Spleen (tissue), 11 donors: ENCODE measurements around the gene UQCR10. TPM values are rescaled to one million over a fixed set of nuclear protein-coding genes. Genes with fewer than 3 reads are reported as not detected.
A peak's percentile ranks its signal among the peaks of the same experiment; 100 is the strongest.

ENCODE experiments used
- DNase-seq: peaks from one replicate; pipeline ENCODE4 v3.0.0-alpha.2; 2020
- H3K27ac ChIP-seq, 8 donors: fragments of 200-600 bp; sonication (generic) in 7 of 8; 1 replicate in 4 of 8; 2 replicates in 4 of 8; pipeline versions ENCODE4 v1.5.0 to v1.8.0; 2016 to 2021; ENCODE audit warnings: inconsistent platforms in 4 of 8, mild to moderate bottlenecking in 4 of 8, moderate library complexity in 1 of 8
- H3K27me3 ChIP-seq, 7 donors: fragments of 200-600 bp; sonication (generic) in 6 of 7; replicated peaks in 1 of 7; 1 replicate in 4 of 7; 2 replicates in 3 of 7; pipeline versions ENCODE4 v1.5.0 to v1.8.0; 2016 to 2021; ENCODE audit warnings: inconsistent platforms in 3 of 7, mild to moderate bottlenecking in 1 of 7
- H3K36me3 ChIP-seq, 6 donors: fragments of 200-600 bp; sonication (generic) in 5 of 6; 1 replicate in 4 of 6; 2 replicates in 2 of 6; pipeline versions ENCODE4 v1.5.0 to v1.8.0; 2016 to 2021; ENCODE audit warnings: inconsistent platforms in 2 of 6
- H3K4me1 ChIP-seq, 6 donors: fragments of 200-600 bp; sonication (generic) in 5 of 6; 1 replicate in 3 of 6; 2 replicates in 3 of 6; pipeline versions ENCODE4 v1.5.0 to v1.8.0; 2016 to 2021; ENCODE audit warnings: inconsistent platforms in 3 of 6
- H3K4me3 ChIP-seq, 8 donors: fragments of 200-600 bp; sonication (generic) in 7 of 8; 1 replicate in 4 of 8; 2 replicates in 4 of 8; pipeline versions ENCODE4 v1.5.0 to v1.8.0; 2016 to 2021; ENCODE audit warnings: inconsistent platforms in 4 of 8, mild to moderate bottlenecking in 4 of 8, moderate library complexity in 2 of 8
- H3K9me3 ChIP-seq, 8 donors: fragments of 200-600 bp; sonication (generic) in 7 of 8; 1 replicate in 4 of 8; 2 replicates in 4 of 8; pipeline versions ENCODE4 v1.5.0 to v1.8.0; 2016 to 2021; ENCODE audit warnings: inconsistent platforms in 4 of 8
- POLR2A ChIP-seq, 3 donors: fragments of 450-650 bp; IDR thresholded peaks; one replicate each; pipeline ENCODE4 v1.5.1; 2017; ENCODE audit warnings: antibody characterized with exemption in 3 of 3, mild to moderate bottlenecking in 1 of 3
- POLR2AphosphoS5 ChIP-seq, 3 donors: sonication (generic); formaldehyde crosslinking; IDR thresholded peaks; one replicate each; pipeline ENCODE4 v1.5.1; 2017; ENCODE audit warnings: antibody characterized with exemption in 3 of 3
- WGBS, 5 donors: extraction: QIAGEN DNeasy Blood & Tissue Kit in 3 of 5; methylation state at CpG; one replicate each; pipeline versions ENCODE4 v1.1.5 to v1.1.7; 2013 to 2018; 5-methylcytosine and 5-hydroxymethylcytosine counted together
- intact Hi-C: fragments of 100-400 bp; cut with DNase I; formaldehyde crosslinking; loops from one replicate; pipeline ENCODE4 v1.15.0; 2023; ENCODE audit warnings: low total_unique reads
- polyA plus RNA-seq, 3 donors: library from polyadenylated mRNA; stranded (reverse); fragments of 200-250 nt; gene quantifications; one replicate each; pipeline ENCODE4 v1.2.1, GENCODE V29; 2013
- total RNA-seq, 7 donors: library from RNA; depleted of rRNA in 3 of 7; stranded (reverse); fragments of >200 nt in 3 of 7; fragmentation: NEBNext Ultra II Directional in 4 of 7; extraction: Animal tissue kit (Norgen Biotek cat#: 25700) in 4 of 7; gene quantifications; one replicate each; pipeline versions ENCODE4 v1.1.0 to v1.2.1, GENCODE V29; 2016 to 2021
- TF ChIP-seq, protein P1 (sequence below), 11 experiments: fragments of 200-600 bp in 7 of 11; fragments of 450-650 bp in 4 of 11; sonication (generic) in 4 of 11; IDR thresholded peaks in 8 of 11; conservative IDR thresholded peaks in 3 of 11; 1 replicate in 7 of 11; 2 replicates in 4 of 11; pipeline versions ENCODE4 v1.4.0 to v1.8.0; 2016 to 2021; ENCODE audit warnings: antibody characterized with exemption in 11 of 11, inconsistent platforms in 4 of 11, mild to moderate bottlenecking in 1 of 11
- donor health status: healthy with polysubstance abuse.
- donor health status: DM: no; HTN: no; CAD: no; lungs with moderate emphysema.
- donor health status: DM: no; HTN: no; CAD: no.
- donor health status: Bipolar disorder and iron deficiency.
- donor health status: healthy.
- donor health status: DM: no; HTN: no; CAD: no.
- donor health status: DM: yes; HTN: yes; CAD: no.

The UQCR10 gene
- total and polyA plus RNA-seq, 10 donors = 32.8 to 174 (median 59.3) TPM

DNA sequence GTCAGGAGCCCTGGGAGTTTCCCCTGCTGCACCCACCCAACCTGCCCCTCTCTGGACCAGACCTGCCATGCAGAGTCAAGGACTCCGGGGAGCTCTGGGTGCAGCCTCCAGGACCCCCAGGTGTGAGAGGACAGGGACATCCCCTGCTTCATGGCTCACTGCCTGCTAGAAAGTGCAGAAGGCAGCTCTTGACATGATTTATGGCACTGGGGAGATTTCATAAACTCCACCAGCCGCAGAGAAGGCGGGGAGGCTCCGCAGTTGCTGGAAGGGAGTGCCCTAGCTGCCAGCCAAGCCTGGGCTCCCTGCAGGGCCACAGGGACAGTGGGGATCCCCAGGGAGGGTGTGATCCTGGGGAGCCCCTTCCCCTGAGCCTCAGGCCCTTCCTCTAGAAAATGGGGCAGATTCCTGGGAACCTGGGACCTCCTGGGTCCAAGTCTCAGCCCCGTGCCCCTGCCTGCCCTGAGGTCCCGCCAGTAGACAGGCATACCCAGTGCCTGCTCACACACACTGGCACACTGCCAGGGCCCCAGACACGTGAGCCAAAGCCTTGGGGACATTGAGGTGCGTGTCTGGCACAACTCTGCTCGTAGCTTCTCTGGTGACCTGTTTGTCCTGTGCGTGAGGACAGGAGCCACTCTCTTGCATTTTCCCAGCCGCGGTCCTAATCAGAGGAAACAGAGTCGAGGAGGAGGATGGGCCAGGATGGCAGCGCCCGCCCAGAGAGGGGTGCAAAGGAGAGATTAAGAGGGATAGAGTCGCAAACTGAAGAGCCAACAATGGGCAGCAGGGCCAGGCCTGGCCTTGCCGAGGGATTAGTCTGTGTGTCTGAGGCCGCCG is 33.6 kb upstream of the UQCR10 start:
- WGBS, 5 donors = 27 to 62% (median 51%) methylated on average over 13 to 19 of the region's 19 CpGs
- H3K4me3 ChIP-seq = no peak overlapping the region
- no peak overlapping the region for H3K27ac ChIP-seq
- H3K27me3 ChIP-seq = no peaks in the 10 kb centered on the region
- no peak for DNase-seq
- TF ChIP-seq, protein P1, sequence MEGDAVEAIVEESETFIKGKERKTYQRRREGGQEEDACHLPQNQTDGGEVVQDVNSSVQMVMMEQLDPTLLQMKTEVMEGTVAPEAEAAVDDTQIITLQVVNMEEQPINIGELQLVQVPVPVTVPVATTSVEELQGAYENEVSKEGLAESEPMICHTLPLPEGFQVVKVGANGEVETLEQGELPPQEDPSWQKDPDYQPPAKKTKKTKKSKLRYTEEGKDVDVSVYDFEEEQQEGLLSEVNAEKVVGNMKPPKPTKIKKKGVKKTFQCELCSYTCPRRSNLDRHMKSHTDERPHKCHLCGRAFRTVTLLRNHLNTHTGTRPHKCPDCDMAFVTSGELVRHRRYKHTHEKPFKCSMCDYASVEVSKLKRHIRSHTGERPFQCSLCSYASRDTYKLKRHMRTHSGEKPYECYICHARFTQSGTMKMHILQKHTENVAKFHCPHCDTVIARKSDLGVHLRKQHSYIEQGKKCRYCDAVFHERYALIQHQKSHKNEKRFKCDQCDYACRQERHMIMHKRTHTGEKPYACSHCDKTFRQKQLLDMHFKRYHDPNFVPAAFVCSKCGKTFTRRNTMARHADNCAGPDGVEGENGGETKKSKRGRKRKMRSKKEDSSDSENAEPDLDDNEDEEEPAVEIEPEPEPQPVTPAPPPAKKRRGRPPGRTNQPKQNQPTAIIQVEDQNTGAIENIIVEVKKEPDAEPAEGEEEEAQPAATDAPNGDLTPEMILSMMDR (IDR thresholded peaks at IDR 0.05 in 8 of 11, conservative IDR thresholded peaks at IDR 0.05 in 3 of 11) = no peak
- peak in 2 of 3 donors; percentile 6 to 20 for TF ChIP-seq POLR2AphosphoS5 (IDR thresholded peaks at IDR 0.05)
- H3K36me3 ChIP-seq = peaks cover 0 to 98% (median 25%) of the 10 kb centered on the region in 6 donors
- no peaks in the 10 kb centered on the region for H3K9me3 ChIP-seq
- intact Hi-C loops = no loop called here
- peaks cover 0 to 4% (median 0%) of the 10 kb centered on the region in 6 donors for H3K4me1 ChIP-seq

DNA sequence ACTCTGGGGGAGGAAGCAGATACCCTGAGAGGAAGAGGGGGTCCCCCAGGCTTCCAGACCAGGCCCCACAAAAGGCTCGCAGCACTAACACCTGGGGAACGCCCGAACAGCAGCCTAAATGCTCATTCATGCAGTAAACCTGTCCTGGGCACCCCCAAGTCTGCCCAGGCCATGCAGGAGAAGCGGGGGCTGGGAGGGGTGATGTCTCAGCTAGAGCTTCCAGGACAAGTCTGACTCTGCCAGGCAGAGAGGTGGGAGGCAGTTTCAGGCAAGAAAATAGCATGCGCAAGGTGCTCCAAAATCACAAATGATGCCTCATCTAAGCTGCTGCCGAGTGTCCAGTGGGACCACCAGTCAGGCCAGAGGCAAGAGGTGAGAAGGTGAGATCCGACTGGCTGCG is 32.8 kb upstream of the UQCR10 start:
- TF ChIP-seq, protein P1 (IDR thresholded peaks at IDR 0.05 in 8 of 11, conservative IDR thresholded peaks at IDR 0.05 in 3 of 11) = no peak
- TF ChIP-seq POLR2A (IDR thresholded peaks at IDR 0.05) (no peak), POLR2AphosphoS5 (IDR thresholded peaks at IDR 0.05) (no peak)
- Histone ChIP-seq H3K4me3 (no peak overlapping the region), H3K4me1 (peaks cover 0 to 4% (median 0%) of the 10 kb centered on the region in 6 donors), H3K36me3 (peaks cover 0 to 98% (median 32%) of the 10 kb centered on the region in 6 donors), H3K9me3 (no peaks in the 10 kb centered on the region), H3K27me3 (no peaks in the 10 kb centered on the region), H3K27ac (no peak overlapping the region)
- no peak for DNase-seq
- intact Hi-C loops = no loop called here
- WGBS, 5 donors = 75 to 92% (median 83%) methylated on average over 5 to 8 of the region's 8 CpGs

DNA sequence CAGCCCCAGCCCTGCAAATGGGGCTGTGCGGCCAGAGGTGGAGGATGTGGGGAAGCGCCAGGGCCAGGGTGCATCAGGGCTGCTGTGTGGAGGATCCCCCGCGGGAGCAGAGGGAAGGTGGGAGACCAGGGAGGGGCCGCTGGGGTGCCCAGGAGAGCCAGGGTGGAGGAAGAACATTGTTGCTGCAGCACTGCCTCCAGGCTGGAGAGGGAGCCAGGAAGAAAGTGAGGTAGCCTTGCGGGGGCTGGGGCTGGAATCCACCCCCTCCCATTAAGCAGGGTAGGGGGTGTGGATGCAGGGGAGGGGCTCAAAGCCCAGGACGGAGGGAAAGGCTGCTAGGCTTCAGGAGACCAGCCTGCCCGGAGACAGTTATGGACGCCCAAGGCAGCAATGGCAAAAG is 32.3 kb upstream of the UQCR10 start:
- Histone ChIP-seq H3K27me3 (no peaks in the 10 kb centered on the region), H3K9me3 (no peaks in the 10 kb centered on the region), H3K4me1 (peaks cover 0 to 4% (median 0%) of the 10 kb centered on the region in 6 donors), H3K4me3 (no peak overlapping the region), H3K27ac (no peak overlapping the region), H3K36me3 (peaks cover under 1 to 98% (median 36%) of the 10 kb centered on the region in 6 donors)
- intact Hi-C loops = no loop called here
- WGBS, 5 donors = 76 to 83% (median 79%) methylated on average over 7 to 9 of the region's 9 CpGs
- no peak for DNase-seq
- TF ChIP-seq, protein P1 (IDR thresholded peaks at IDR 0.05 in 8 of 11, conservative IDR thresholded peaks at IDR 0.05 in 3 of 11) = no peak
- TF ChIP-seq POLR2AphosphoS5 (IDR thresholded peaks at IDR 0.05) (no peak), POLR2A (IDR thresholded peaks at IDR 0.05) (no peak)

DNA sequence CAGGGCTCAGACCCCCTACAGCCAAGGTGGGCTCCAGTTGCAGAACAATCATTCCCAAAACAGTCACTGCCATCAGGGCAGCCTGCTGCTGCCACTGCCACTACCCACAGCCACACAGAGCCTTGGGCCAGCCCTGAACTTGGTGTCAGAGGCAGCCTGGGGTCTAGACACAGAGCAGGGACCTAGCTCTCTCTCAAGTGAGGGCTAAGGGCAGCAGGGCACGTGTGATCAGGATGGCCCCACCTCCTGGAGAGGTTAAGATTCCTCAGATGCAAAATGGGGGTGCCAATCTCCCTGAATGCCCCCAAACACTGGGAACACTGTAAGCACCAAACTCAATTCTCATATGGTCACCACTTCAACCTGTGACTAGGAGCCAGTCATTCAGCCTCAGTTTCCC is 31.8 kb upstream of the UQCR10 start:
- intact Hi-C loops = no loop called here
- 60 to 78% (median 76%) methylated on average over 1 of the region's 1 CpG for WGBS, 5 donors
- no peaks in the 10 kb centered on the region for H3K9me3 ChIP-seq
- TF ChIP-seq POLR2AphosphoS5 (IDR thresholded peaks at IDR 0.05) = no peak
- TF ChIP-seq, protein P1 (IDR thresholded peaks at IDR 0.05 in 8 of 11, conservative IDR thresholded peaks at IDR 0.05 in 3 of 11) = no peak
- no peak for TF ChIP-seq POLR2A (IDR thresholded peaks at IDR 0.05)
- no peak overlapping the region for H3K4me3 ChIP-seq
- no peak for DNase-seq
- H3K27me3 ChIP-seq = no peaks in the 10 kb centered on the region
- no peak overlapping the region for H3K27ac ChIP-seq
- H3K36me3 ChIP-seq = peaks cover 3 to 98% (median 39%) of the 10 kb centered on the region in 6 donors
- peaks cover 0 to 4% (median 0%) of the 10 kb centered on the region in 6 donors for H3K4me1 ChIP-seq
